Vagina (tissue), 2 donors: Measurements from ENCODE around the gene VWA5A.

Experiments
- CTCF ChIP-seq, 3 experiments: fragments of 450-650 bp in 2 of 3; fragments of 200-600 bp in 1 of 3; sonication (generic) in 1 of 3; IDR thresholded peaks; one replicate each; pipeline ENCODE4 v1.5.1; 2017 to 2019; ENCODE audit warnings: antibody characterized with exemption in 3 of 3, mild to moderate bottlenecking in 2 of 3, moderate library complexity in 2 of 3
- POLR2A ChIP-seq, 2 donors: fragments of 450-650 bp; IDR thresholded peaks; one replicate each; pipeline ENCODE4 v1.6.1; 2017; ENCODE audit warnings: antibody characterized with exemption in 2 of 2, mild to moderate bottlenecking in 2 of 2, moderate library complexity in 2 of 2

- TF ChIP-seq CTCF (IDR thresholded peaks at IDR 0.05) (no peak), POLR2A (IDR thresholded peaks at IDR 0.05) (no peak)
These were observed 38.0 kb upstream of the VWA5A start for GRCh38 chr11:124077266-124077665.
